ENCODE data around the gene LRSAM1.

The LRSAM1 gene

DNA sequence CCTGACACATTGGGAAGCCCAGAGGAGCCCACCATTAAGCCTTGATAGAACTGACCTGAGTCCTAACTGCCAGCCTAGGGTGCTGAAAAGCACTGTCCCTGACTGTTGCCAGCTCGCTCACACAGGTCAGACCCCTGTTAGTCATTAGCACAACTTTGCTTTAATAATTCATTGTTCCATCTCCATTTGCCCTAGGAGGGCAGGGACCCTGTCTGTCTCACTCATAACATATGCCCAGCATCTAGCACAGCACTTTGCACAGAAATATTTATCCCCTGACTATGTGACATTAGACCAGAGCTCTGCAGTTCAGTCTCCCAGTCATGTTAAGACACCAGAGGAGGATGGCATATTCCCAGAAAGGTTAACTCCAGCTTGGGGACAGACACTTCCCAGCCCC, 99.0 kb downstream of the LRSAM1 start:
- H3K4me3 ChIP-seq (ENCODE audit: low read depth, low read length), result no peak overlapping the region
- TF ChIP-seq, protein P1, sequence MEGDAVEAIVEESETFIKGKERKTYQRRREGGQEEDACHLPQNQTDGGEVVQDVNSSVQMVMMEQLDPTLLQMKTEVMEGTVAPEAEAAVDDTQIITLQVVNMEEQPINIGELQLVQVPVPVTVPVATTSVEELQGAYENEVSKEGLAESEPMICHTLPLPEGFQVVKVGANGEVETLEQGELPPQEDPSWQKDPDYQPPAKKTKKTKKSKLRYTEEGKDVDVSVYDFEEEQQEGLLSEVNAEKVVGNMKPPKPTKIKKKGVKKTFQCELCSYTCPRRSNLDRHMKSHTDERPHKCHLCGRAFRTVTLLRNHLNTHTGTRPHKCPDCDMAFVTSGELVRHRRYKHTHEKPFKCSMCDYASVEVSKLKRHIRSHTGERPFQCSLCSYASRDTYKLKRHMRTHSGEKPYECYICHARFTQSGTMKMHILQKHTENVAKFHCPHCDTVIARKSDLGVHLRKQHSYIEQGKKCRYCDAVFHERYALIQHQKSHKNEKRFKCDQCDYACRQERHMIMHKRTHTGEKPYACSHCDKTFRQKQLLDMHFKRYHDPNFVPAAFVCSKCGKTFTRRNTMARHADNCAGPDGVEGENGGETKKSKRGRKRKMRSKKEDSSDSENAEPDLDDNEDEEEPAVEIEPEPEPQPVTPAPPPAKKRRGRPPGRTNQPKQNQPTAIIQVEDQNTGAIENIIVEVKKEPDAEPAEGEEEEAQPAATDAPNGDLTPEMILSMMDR (IDR thresholded peaks at IDR 0.05; ENCODE audit: insufficient read depth, low read depth, low read length, missing control alignments), result no peak
- DNase-seq (ENCODE audit: low read depth), result no peak

- no peak overlapping the region for H3K4me3 ChIP-seq (ENCODE audit: low read depth, low read length)
- DNase-seq (ENCODE audit: low read depth), result no peak
- TF ChIP-seq, protein P1 (IDR thresholded peaks at IDR 0.05; ENCODE audit: insufficient read depth, low read depth, low read length, missing control alignments), result no peak
Observed at GRCh38 chr9:127550751-127551150, 99.4 kb downstream of the LRSAM1 start.

All from GM12865 (cell line).